ENCODE results near the gene SEC31B. TPM values are rescaled to one million over a fixed set of nuclear protein-coding genes. Genes with fewer than 3 reads are reported as not detected.

Gene SEC31B
- total RNA-seq, 1 experiment from 2014 or later = 23.6 TPM

DNA sequence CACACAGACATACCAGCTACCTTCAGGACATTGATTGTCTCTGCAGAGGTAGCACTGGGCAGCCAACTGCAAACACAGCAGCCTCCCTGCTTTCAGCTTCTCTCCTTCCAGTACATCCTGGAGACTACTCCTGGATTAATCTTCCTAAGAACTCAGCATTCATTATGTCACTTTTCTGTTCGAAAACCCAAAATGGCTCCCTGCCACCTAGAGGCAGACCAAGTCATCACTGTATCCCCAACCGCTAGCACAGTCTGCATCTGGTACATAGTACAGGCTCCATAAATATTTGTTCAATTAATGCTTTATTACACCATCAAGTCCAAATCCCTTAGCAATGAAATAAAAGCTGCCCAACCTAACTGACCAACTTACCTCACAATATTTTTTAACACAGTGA is 5.0 kb upstream of the SEC31B start:
- H3K4me1 ChIP-seq (ENCODE audit: low read length) = peaks cover 10% of the 10 kb centered on the region
- H3K4me2 ChIP-seq (ENCODE audit: low read depth, low read length, poor library complexity, severe bottlenecking) = no peak overlapping the region
- H2AFZ ChIP-seq (ENCODE audit: low read length) = no peak overlapping the region
- no peaks in the 10 kb centered on the region for H3K9me2 ChIP-seq (replicated peaks; ENCODE audit: insufficient read depth, low read length)
- no peak overlapping the region for H3K4me3 ChIP-seq (ENCODE audit: low read length)
- peaks cover 30% of the 10 kb centered on the region for H3K36me3 ChIP-seq (ENCODE audit: insufficient read depth, low read length)
- no peak for DNase-seq
- no peaks in the 10 kb centered on the region for H4K20me1 ChIP-seq (ENCODE audit: insufficient read depth, low read depth, low read length)
- peaks cover 34% of the 10 kb centered on the region for H3K79me2 ChIP-seq (ENCODE audit: low read length)
- H3K9ac ChIP-seq (ENCODE audit: low read length) = no peak overlapping the region
- H3K27ac ChIP-seq (ENCODE audit: low read length) = no peak overlapping the region
- no peaks in the 10 kb centered on the region for H3K9me3 ChIP-seq (ENCODE audit: low read length)
- no peaks in the 10 kb centered on the region for H3K27me3 ChIP-seq (ENCODE audit: low read length)

DNA sequence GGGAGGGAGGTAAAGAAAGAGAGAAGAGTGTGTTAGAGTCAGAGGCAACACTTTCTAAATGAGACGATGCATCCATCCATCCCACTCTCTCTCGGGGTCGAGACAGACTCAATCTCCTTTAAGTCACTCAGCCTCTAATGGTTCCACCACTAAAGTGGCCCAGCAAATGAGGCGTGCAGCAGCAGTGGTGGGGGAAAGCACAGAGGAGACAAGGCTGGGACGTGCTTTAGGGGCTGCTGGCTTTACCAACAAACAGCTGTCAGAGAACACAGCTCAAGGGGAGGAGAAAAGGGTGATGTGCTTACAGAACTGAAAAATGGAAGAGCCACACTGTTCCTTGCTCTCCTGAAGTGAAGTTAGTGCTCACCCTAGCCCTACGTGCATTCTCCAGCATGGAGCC is 4.5 kb upstream of the SEC31B start:
- Histone ChIP-seq H2AFZ (ENCODE audit: low read length) (no peak overlapping the region), H3K9ac (ENCODE audit: low read length) (no peak overlapping the region), H3K9me2 (replicated peaks; ENCODE audit: insufficient read depth, low read length) (no peaks in the 10 kb centered on the region), H3K36me3 (ENCODE audit: insufficient read depth, low read length) (peaks cover 30% of the 10 kb centered on the region), H3K27ac (ENCODE audit: low read length) (no peak overlapping the region), H3K4me1 (ENCODE audit: low read length) (peaks cover 10% of the 10 kb centered on the region), H3K4me3 (ENCODE audit: low read length) (no peak overlapping the region), H3K79me2 (ENCODE audit: low read length) (peaks cover 29% of the 10 kb centered on the region), H3K4me2 (ENCODE audit: low read depth, low read length, poor library complexity, severe bottlenecking) (no peak overlapping the region), H3K9me3 (ENCODE audit: low read length) (no peaks in the 10 kb centered on the region), H4K20me1 (ENCODE audit: insufficient read depth, low read depth, low read length) (no peaks in the 10 kb centered on the region), H3K27me3 (ENCODE audit: low read length) (no peaks in the 10 kb centered on the region)
- no peak for DNase-seq

DNA sequence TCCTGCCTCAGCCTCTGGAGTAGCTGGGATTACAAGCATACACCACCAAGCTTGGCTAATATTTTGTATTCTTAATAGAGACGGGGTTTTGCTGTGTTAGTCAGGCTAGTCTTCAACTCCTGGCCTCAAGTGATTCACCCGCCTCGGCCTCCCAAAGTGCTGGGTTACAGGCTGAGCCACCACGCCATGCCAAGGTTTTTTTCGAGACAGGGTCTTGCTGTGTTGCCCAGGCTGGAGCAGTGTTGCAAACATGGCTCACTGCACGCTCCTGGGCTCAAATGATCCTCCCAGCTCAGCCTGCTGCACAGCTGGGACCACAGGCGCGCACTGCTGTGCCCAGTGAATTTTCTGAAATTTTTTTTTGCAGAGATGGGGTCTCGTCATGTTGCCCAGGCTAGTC is 3.3 kb upstream of the SEC31B start:
- Histone ChIP-seq H3K9ac (ENCODE audit: low read length) (no peak overlapping the region), H3K4me2 (ENCODE audit: low read depth, low read length, poor library complexity, severe bottlenecking) (no peak overlapping the region), H3K79me2 (ENCODE audit: low read length) (peaks cover 17% of the 10 kb centered on the region), H3K9me2 (replicated peaks; ENCODE audit: insufficient read depth, low read length) (no peaks in the 10 kb centered on the region), H3K9me3 (ENCODE audit: low read length) (no peaks in the 10 kb centered on the region), H3K27me3 (ENCODE audit: low read length) (no peaks in the 10 kb centered on the region), H3K36me3 (ENCODE audit: insufficient read depth, low read length) (peaks cover 27% of the 10 kb centered on the region), H3K4me1 (ENCODE audit: low read length) (no peaks in the 10 kb centered on the region; the same call in 1 of the 2 replicates), H4K20me1 (ENCODE audit: insufficient read depth, low read depth, low read length) (no peaks in the 10 kb centered on the region), H2AFZ (ENCODE audit: low read length) (no peak overlapping the region), H3K27ac (ENCODE audit: low read length) (no peak overlapping the region), H3K4me3 (ENCODE audit: low read length) (no peak overlapping the region)
- no peak for DNase-seq

- Histone ChIP-seq H3K27me3 (ENCODE audit: low read length) (no peaks in the 10 kb centered on the region), H3K36me3 (ENCODE audit: insufficient read depth, low read length) (peaks cover 24% of the 10 kb centered on the region), H3K27ac (ENCODE audit: low read length) (no peak overlapping the region), H3K4me2 (ENCODE audit: low read depth, low read length, poor library complexity, severe bottlenecking) (no peak overlapping the region), H3K9me2 (replicated peaks; ENCODE audit: insufficient read depth, low read length) (no peaks in the 10 kb centered on the region), H3K79me2 (ENCODE audit: low read length) (peaks cover 10% of the 10 kb centered on the region; the same call in 1 of the 2 replicates), H2AFZ (ENCODE audit: low read length) (no peak overlapping the region), H3K4me3 (ENCODE audit: low read length) (no peak overlapping the region), H3K4me1 (ENCODE audit: low read length) (no peaks in the 10 kb centered on the region), H4K20me1 (ENCODE audit: insufficient read depth, low read depth, low read length) (no peaks in the 10 kb centered on the region), H3K9ac (ENCODE audit: low read length) (no peak overlapping the region), H3K9me3 (ENCODE audit: low read length) (no peaks in the 10 kb centered on the region)
- no peak for DNase-seq
These were observed 2.6 kb upstream of the SEC31B start for GRCh38 chr10:100522107-100522801.

GRCh38 chr10:100520811-100521210 is 1.1 kb upstream of the SEC31B start:
- no peaks in the 10 kb centered on the region for H3K4me1 ChIP-seq (ENCODE audit: low read length)
- H4K20me1 ChIP-seq (ENCODE audit: insufficient read depth, low read depth, low read length) = no peaks in the 10 kb centered on the region
- H3K36me3 ChIP-seq (ENCODE audit: insufficient read depth, low read length) = peaks cover 10% of the 10 kb centered on the region; the same call in 1 of the 2 replicates
- DNase-seq = no peak
- no peak overlapping the region for H3K4me3 ChIP-seq (ENCODE audit: low read length)
- H3K4me2 ChIP-seq (ENCODE audit: low read depth, low read length, poor library complexity, severe bottlenecking) = no peak overlapping the region
- no peak overlapping the region for H3K9ac ChIP-seq (ENCODE audit: low read length)
- no peaks in the 10 kb centered on the region for H3K27me3 ChIP-seq (ENCODE audit: low read length)
- no peak overlapping the region for H2AFZ ChIP-seq (ENCODE audit: low read length)
- no peaks in the 10 kb centered on the region for H3K9me3 ChIP-seq (ENCODE audit: low read length)
- H3K9me2 ChIP-seq (replicated peaks; ENCODE audit: insufficient read depth, low read length) = no peaks in the 10 kb centered on the region
- no peaks in the 10 kb centered on the region for H3K79me2 ChIP-seq (ENCODE audit: low read length)
- no peak overlapping the region for H3K27ac ChIP-seq (ENCODE audit: low read length)

GRCh38 chr10:100518761-100519241 is 860 bp downstream of the SEC31B start:
- Histone ChIP-seq H3K27ac (ENCODE audit: low read length) (no peak overlapping the region), H3K4me2 (ENCODE audit: low read depth, low read length, poor library complexity, severe bottlenecking) (no peak overlapping the region), H3K36me3 (ENCODE audit: insufficient read depth, low read length) (no peaks in the 10 kb centered on the region), H3K79me2 (ENCODE audit: low read length) (no peaks in the 10 kb centered on the region), H3K9me2 (replicated peaks; ENCODE audit: insufficient read depth, low read length) (no peaks in the 10 kb centered on the region), H3K9me3 (ENCODE audit: low read length) (no peaks in the 10 kb centered on the region), H3K4me1 (ENCODE audit: low read length) (no peaks in the 10 kb centered on the region), H3K27me3 (ENCODE audit: low read length) (no peaks in the 10 kb centered on the region), H3K4me3 (ENCODE audit: low read length) (no peak overlapping the region), H4K20me1 (ENCODE audit: insufficient read depth, low read depth, low read length) (no peaks in the 10 kb centered on the region), H2AFZ (ENCODE audit: low read length) (no peak overlapping the region), H3K9ac (ENCODE audit: low read length) (no peak overlapping the region)
- DNase-seq = peak; percentile 61

GRCh38 chr10:100516847-100517246 is 2.8 kb downstream of the SEC31B start:
- no peak for DNase-seq
- Histone ChIP-seq H3K27me3 (ENCODE audit: low read length) (no peaks in the 10 kb centered on the region), H3K4me2 (ENCODE audit: low read depth, low read length, poor library complexity, severe bottlenecking) (no peak overlapping the region), H2AFZ (ENCODE audit: low read length) (no peak overlapping the region), H3K9me2 (replicated peaks; ENCODE audit: insufficient read depth, low read length) (no peaks in the 10 kb centered on the region), H3K9ac (ENCODE audit: low read length) (no peak overlapping the region), H3K36me3 (ENCODE audit: insufficient read depth, low read length) (no peaks in the 10 kb centered on the region), H3K4me3 (ENCODE audit: low read length) (no peak overlapping the region), H3K27ac (ENCODE audit: low read length) (no peak overlapping the region), H4K20me1 (ENCODE audit: insufficient read depth, low read depth, low read length) (no peaks in the 10 kb centered on the region), H3K9me3 (ENCODE audit: low read length) (no peaks in the 10 kb centered on the region), H3K79me2 (ENCODE audit: low read length) (no peaks in the 10 kb centered on the region), H3K4me1 (ENCODE audit: low read length) (no peaks in the 10 kb centered on the region)

DNA sequence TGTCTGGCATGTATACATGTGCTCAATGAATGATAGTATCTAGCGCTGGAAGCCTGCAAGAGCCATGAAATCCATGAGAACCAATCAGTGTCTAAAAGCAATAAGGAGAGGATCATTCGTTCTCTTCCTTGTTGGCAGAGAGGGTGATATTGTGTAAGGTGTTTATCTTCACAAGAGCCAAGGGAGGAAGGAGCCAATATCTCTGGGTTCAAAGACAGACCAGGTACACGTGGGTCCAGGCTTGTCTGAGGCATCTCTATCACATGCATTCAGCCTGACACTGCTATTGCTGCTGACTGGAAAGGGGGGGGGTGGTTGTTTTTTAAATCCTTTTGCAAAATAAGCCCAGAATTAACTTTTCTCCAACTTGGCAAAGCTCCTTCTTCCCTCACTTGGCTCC is 4.0 kb downstream of the SEC31B start:
- Histone ChIP-seq H2AFZ (ENCODE audit: low read length) (no peak overlapping the region), H3K9me3 (ENCODE audit: low read length) (no peaks in the 10 kb centered on the region), H3K9me2 (replicated peaks; ENCODE audit: insufficient read depth, low read length) (no peaks in the 10 kb centered on the region), H3K27me3 (ENCODE audit: low read length) (no peaks in the 10 kb centered on the region), H3K4me1 (ENCODE audit: low read length) (no peaks in the 10 kb centered on the region), H4K20me1 (ENCODE audit: insufficient read depth, low read depth, low read length) (no peaks in the 10 kb centered on the region), H3K79me2 (ENCODE audit: low read length) (no peaks in the 10 kb centered on the region), H3K9ac (ENCODE audit: low read length) (no peak overlapping the region), H3K36me3 (ENCODE audit: insufficient read depth, low read length) (no peaks in the 10 kb centered on the region), H3K4me3 (ENCODE audit: low read length) (no peak overlapping the region), H3K4me2 (ENCODE audit: low read depth, low read length, poor library complexity, severe bottlenecking) (no peak overlapping the region), H3K27ac (ENCODE audit: low read length) (no peak overlapping the region)
- DNase-seq = no peak
